ENCODE data around the gene SHBG.

DNA sequence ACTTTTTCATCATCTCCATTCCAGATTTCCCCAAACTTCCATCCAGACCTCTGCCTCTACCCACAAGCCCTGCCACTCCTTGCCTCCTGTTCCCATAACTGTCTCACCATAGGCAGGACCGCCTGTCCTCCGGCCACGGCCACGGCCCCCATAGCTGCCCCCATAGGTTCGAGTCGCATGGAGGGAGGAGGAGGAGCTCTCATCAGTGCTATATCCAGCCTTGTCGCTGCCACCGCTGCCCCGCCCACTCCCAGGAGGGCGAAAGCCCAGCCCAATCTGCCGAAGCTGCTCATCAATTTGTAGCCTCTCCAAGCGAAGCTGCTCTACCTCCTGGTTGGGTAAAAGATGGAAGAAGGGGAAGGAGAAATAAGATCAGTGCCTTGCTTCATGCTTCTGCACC lies 36.6 kb upstream of the SHBG start:
- TF ChIP-seq, protein P1, sequence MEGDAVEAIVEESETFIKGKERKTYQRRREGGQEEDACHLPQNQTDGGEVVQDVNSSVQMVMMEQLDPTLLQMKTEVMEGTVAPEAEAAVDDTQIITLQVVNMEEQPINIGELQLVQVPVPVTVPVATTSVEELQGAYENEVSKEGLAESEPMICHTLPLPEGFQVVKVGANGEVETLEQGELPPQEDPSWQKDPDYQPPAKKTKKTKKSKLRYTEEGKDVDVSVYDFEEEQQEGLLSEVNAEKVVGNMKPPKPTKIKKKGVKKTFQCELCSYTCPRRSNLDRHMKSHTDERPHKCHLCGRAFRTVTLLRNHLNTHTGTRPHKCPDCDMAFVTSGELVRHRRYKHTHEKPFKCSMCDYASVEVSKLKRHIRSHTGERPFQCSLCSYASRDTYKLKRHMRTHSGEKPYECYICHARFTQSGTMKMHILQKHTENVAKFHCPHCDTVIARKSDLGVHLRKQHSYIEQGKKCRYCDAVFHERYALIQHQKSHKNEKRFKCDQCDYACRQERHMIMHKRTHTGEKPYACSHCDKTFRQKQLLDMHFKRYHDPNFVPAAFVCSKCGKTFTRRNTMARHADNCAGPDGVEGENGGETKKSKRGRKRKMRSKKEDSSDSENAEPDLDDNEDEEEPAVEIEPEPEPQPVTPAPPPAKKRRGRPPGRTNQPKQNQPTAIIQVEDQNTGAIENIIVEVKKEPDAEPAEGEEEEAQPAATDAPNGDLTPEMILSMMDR (conservative IDR thresholded peaks at IDR 0.05 in 1 of 2, IDR thresholded peaks at IDR 0.05 in 1 of 2; ENCODE audit: low read depth in 1 of 2, low read length in 2 of 2): no peak
- no peak for TF ChIP-seq EZH2 (IDR thresholded peaks at IDR 0.05; ENCODE audit: low read length, missing control alignments)

Measured in fibroblast of lung (primary cell).